Thyroid gland (tissue), 4 donors: ENCODE data around the gene GSTT4. TPM values are rescaled to one million over a fixed set of nuclear protein-coding genes. Genes with fewer than 3 reads are reported as not detected.
A peak's percentile ranks its signal among the peaks of the same experiment; 100 is the strongest.

Experiments
- DNase-seq, 2 donors: peaks; one replicate each; pipeline ENCODE4 v3.0.0-alpha.2; 2019
- H3K27ac ChIP-seq, 3 donors: fragments of 200-600 bp; sonication (generic); 1 replicate in 2 of 3; 2 replicates in 1 of 3; pipeline ENCODE4 v1.5.1; 2016 to 2019; ENCODE audit warnings: mild to moderate bottlenecking in 1 of 3, moderate library complexity in 1 of 3
- H3K27me3 ChIP-seq: fragments of 200-600 bp; sonication (generic); one replicate; pipeline ENCODE4 v1.5.1; 2019
- H3K36me3 ChIP-seq, 2 donors: fragments of 200-600 bp; sonication (generic); one replicate each; pipeline ENCODE4 v1.5.1; 2016 to 2019
- H3K4me1 ChIP-seq, 2 donors: fragments of 200-600 bp; sonication (generic); one replicate each; pipeline ENCODE4 v1.5.1; 2017 to 2019
- H3K4me3 ChIP-seq, 3 donors: fragments of 200-600 bp; sonication (generic); replicated peaks in 1 of 3; 1 replicate in 2 of 3; 2 replicates in 1 of 3; pipeline ENCODE4 v1.5.1; 2016; ENCODE audit warnings: mild to moderate bottlenecking in 1 of 3
- H3K9me3 ChIP-seq: fragments of 200-600 bp; sonication (generic); one replicate; pipeline ENCODE4 v1.5.1; 2017
- POLR2A ChIP-seq, 2 donors: fragments of 450-650 bp; IDR thresholded peaks; one replicate each; pipeline ENCODE4 v1.6.1; 2017; ENCODE audit warnings: antibody characterized with exemption in 2 of 2, mild to moderate bottlenecking in 2 of 2, moderate library complexity in 1 of 2
- WGBS, 2 donors: methylation state at CpG; one replicate each; pipeline ENCODE4 v1.1.5; 2017; 5-methylcytosine and 5-hydroxymethylcytosine counted together
- intact Hi-C: fragments of 100-400 bp; cut with DNase I; formaldehyde crosslinking; loops from one replicate; pipeline ENCODE4 v1.15.1; 2023
- total RNA-seq, 4 donors: library from RNA; depleted of rRNA; stranded (reverse); fragments of >200 nt; gene quantifications; one replicate each; pipeline ENCODE4 v1.2.3, GENCODE V29; 2016
- TF ChIP-seq, protein P1 (sequence below), 6 experiments: fragments of 200-600 bp in 3 of 6; fragments of 450-650 bp in 3 of 6; sonication (generic) in 3 of 6; IDR thresholded peaks; one replicate each; pipeline ENCODE4 v1.5.1; 2016 to 2019; ENCODE audit warnings: antibody characterized with exemption in 6 of 6, mild to moderate bottlenecking in 2 of 6, inconsistent platforms in 1 of 6, moderate library complexity in 1 of 6

The GSTT4 gene
- total RNA-seq, 4 donors from 2014 or later, result not detected

DNA sequence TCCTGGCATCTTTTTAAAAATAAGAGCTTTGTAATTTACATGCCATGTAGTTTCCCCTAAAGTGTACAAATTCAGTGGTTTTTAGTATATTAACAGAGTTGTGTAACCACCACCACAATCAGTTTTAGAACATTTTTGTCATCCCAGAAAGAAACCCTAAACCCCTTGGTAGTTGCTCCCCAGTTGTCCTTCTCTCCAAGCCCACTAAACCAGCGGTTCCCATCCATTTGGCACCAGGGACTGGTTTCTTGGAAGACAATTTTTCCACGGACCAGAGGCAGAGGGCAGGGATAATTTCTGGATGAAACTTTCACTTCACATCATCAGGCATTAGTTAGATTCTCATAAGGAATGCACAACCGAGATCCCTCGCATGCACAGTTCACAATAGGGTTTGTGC is 28.5 kb upstream of the GSTT4 start:
- Histone ChIP-seq H3K27me3 (no peaks in the 10 kb centered on the region), H3K27ac (no peak overlapping the region), H3K36me3 (peaks cover 4 to 5% of the 10 kb centered on the region in 2 donors), H3K4me1 (peaks cover 17 to 43% of the 10 kb centered on the region in 2 donors), H3K4me3 (no peak overlapping the region), H3K9me3 (no peaks in the 10 kb centered on the region)
- no peak for DNase-seq
- 77 to 92% methylated on average over 4 of the region's 4 CpGs for whole genome bisulfite sequencing, 2 donors
- intact Hi-C loops, result no loop called here
- no peak for TF ChIP-seq POLR2A (IDR thresholded peaks at IDR 0.05)
- TF ChIP-seq, protein P1, sequence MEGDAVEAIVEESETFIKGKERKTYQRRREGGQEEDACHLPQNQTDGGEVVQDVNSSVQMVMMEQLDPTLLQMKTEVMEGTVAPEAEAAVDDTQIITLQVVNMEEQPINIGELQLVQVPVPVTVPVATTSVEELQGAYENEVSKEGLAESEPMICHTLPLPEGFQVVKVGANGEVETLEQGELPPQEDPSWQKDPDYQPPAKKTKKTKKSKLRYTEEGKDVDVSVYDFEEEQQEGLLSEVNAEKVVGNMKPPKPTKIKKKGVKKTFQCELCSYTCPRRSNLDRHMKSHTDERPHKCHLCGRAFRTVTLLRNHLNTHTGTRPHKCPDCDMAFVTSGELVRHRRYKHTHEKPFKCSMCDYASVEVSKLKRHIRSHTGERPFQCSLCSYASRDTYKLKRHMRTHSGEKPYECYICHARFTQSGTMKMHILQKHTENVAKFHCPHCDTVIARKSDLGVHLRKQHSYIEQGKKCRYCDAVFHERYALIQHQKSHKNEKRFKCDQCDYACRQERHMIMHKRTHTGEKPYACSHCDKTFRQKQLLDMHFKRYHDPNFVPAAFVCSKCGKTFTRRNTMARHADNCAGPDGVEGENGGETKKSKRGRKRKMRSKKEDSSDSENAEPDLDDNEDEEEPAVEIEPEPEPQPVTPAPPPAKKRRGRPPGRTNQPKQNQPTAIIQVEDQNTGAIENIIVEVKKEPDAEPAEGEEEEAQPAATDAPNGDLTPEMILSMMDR (IDR thresholded peaks at IDR 0.05), result no peak

DNA sequence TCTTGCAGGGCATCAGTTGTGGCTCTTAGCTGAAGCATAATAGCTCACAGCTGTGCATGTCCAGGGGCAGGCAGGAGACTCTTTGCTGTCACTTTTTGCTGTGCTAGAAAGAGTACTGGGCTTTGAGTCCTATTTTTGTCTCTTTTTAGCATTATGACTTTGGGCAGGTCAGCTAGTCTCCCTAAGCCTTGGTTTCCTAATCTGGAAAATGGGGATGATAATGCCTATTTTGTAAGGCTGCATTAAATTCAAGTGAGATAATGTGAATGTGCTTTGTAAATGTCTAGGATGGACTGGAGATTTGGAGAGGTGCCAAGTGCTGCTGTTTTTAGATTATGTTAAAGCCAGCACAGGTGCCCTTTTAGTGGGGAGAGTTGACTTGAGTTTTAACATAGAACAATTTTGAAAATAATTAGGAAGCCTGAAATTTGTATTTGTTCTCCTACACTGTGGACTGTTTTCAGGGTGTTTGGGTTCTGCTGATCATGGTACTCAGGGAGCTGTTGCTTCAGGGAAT is 25.0 kb upstream of the GSTT4 start:
- H3K36me3 ChIP-seq, result no peaks in the 10 kb centered on the region
- no peak overlapping the region for H3K4me3 ChIP-seq
- no peak for DNase-seq
- H3K4me1 ChIP-seq, result peaks cover 26 to 55% of the 10 kb centered on the region in 2 donors
- intact Hi-C loops, result no loop called here
- TF ChIP-seq POLR2A (IDR thresholded peaks at IDR 0.05), result no peak
- TF ChIP-seq, protein P1 (IDR thresholded peaks at IDR 0.05), result no peak
- H3K27ac ChIP-seq, result peak overlapping the region in 1 of 3 donors; percentile 18
- no peaks in the 10 kb centered on the region for H3K27me3 ChIP-seq
- no peaks in the 10 kb centered on the region for H3K9me3 ChIP-seq

DNA sequence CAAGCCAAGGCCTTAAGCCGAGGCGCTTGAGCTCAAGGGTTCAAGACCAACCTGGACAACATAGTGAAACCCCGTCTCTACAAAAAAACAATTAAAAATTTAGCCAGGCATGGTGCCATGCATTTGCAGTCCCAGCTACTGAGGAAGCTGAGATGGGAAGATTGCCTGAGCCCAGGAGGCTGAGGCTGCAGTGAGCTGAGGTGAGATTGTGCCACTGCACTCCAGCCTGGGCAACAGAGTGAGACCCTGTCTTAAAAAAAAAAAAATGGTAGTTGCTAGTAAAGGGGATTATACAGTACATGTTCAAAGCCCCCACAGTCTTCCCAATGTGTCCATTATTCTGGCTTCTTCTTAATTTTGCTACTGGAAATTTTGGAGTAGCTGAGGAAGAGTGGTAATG is 24.1 kb upstream of the GSTT4 start:
- WGBS, 2 donors, result 89 to 95% methylated on average over 3 of the region's 3 CpGs
- Histone ChIP-seq H3K9me3 (no peaks in the 10 kb centered on the region), H3K27ac (peak overlapping the region; percentile 16 to 64 (median 25)), H3K4me3 (no peak overlapping the region), H3K36me3 (no peaks in the 10 kb centered on the region), H3K4me1 (peaks cover 26 to 60% of the 10 kb centered on the region in 2 donors), H3K27me3 (no peaks in the 10 kb centered on the region)
- TF ChIP-seq, protein P1 (IDR thresholded peaks at IDR 0.05), result no peak
- TF ChIP-seq POLR2A (IDR thresholded peaks at IDR 0.05), result no peak
- no peak for DNase-seq
- intact Hi-C loops, result no loop called here

DNA sequence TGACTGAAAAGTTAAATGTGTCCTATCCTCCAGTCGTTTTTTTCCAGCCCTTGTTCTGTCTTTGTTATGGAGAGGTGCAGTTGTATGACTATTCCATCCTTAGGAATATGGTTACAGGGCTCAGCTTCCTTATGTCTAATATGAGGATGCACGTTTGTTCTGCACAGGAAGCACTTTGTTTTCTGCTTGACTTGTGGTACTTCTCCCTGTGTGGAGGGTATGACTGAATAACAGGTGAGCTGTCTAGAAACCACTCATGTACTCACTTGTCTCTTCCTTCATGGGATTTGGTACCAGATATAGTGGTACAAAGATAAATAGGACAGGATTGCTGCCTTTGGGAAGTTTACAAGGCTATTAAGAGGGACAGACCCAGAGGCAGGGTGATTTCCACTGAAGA is 23.3 kb upstream of the GSTT4 start:
- Histone ChIP-seq H3K27me3 (no peaks in the 10 kb centered on the region), H3K4me3 (no peak overlapping the region), H3K27ac (peak overlapping the region; percentile 16 to 48 (median 25)), H3K4me1 (peaks cover 26 to 63% of the 10 kb centered on the region in 2 donors), H3K36me3 (no peaks in the 10 kb centered on the region), H3K9me3 (no peaks in the 10 kb centered on the region)
- 27 to 36% methylated on average over 2 of the region's 2 CpGs for WGBS, 2 donors
- no peak for DNase-seq
- intact Hi-C loops, result no loop called here
- TF ChIP-seq, protein P1 (IDR thresholded peaks at IDR 0.05), result no peak
- no peak for TF ChIP-seq POLR2A (IDR thresholded peaks at IDR 0.05)

DNA sequence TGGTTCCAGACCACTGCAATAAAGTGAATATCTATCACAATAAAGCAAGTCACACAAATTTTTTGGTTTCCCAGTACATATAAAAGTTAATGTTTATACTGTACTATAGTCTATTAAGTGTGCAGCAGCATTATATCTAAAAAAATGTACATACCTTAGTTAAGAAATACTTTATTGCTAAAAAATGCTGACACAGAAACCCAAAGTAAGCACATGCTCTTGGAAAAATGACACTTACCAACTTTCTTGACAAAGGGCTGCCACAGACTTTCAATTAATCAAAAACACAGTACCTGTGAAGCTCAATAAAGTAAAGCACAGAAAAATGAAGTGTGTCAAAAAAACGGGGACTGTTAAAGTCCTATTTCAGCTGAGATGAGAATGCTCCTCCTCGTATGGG is 22.7 kb upstream of the GSTT4 start:
- no peak overlapping the region for H3K4me3 ChIP-seq
- no peaks in the 10 kb centered on the region for H3K9me3 ChIP-seq
- H3K27me3 ChIP-seq, result no peaks in the 10 kb centered on the region
- H3K27ac ChIP-seq, result peak overlapping the region in 1 of 3 donors; percentile 48
- H3K36me3 ChIP-seq, result no peaks in the 10 kb centered on the region
- 66 to 76% methylated on average over 2 of the region's 2 CpGs for WGBS, 2 donors
- intact Hi-C loops, result no loop called here
- no peak for DNase-seq
- H3K4me1 ChIP-seq, result peaks cover 26 to 63% of the 10 kb centered on the region in 2 donors
- TF ChIP-seq, protein P1 (IDR thresholded peaks at IDR 0.05), result no peak
- no peak for TF ChIP-seq POLR2A (IDR thresholded peaks at IDR 0.05)
